OCI-LY1 (cell line): ENCODE data around the gene ST6GALNAC5.

Source experiments
- EZH2 ChIP-seq: fragments of 200-600 bp; sonication (generic), shearing (Covaris generic); IDR thresholded peaks from 2 replicates; pipeline ENCODE4 v1.8.0; 2017; ENCODE audit warnings: borderline replicate concordance, mixed run types, mild to moderate bottlenecking, antibody characterized with exemption, low read length, moderate library complexity, mixed read lengths
- TF ChIP-seq, protein P1 (sequence below): fragments of 200-600 bp; sonication (generic), shearing (Covaris generic); IDR thresholded peaks from 2 replicates; pipeline ENCODE4 v1.5.1; 2017; ENCODE audit warnings: mild to moderate bottlenecking, antibody characterized with exemption, low read length, moderate library complexity, mixed read lengths

DNA sequence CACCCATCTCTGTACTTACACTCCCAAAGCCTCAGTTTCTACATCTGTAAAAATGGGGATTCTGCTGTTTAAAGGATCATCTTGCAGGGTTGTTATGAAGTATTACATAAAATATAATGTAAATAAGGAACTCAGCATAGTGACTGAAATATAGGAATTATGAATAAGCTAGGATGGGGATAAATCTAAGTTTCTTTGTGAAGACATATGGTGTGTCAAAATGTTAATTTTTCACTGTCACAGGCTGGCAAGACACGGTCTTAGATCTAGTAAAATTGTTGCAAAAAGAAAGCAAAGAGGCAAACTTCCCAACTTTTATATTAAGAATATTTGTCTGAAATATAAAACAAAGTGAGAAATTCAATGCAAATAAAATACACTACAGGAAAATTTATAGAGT lies 42.0 kb downstream of the ST6GALNAC5 start:
- TF ChIP-seq, protein P1, sequence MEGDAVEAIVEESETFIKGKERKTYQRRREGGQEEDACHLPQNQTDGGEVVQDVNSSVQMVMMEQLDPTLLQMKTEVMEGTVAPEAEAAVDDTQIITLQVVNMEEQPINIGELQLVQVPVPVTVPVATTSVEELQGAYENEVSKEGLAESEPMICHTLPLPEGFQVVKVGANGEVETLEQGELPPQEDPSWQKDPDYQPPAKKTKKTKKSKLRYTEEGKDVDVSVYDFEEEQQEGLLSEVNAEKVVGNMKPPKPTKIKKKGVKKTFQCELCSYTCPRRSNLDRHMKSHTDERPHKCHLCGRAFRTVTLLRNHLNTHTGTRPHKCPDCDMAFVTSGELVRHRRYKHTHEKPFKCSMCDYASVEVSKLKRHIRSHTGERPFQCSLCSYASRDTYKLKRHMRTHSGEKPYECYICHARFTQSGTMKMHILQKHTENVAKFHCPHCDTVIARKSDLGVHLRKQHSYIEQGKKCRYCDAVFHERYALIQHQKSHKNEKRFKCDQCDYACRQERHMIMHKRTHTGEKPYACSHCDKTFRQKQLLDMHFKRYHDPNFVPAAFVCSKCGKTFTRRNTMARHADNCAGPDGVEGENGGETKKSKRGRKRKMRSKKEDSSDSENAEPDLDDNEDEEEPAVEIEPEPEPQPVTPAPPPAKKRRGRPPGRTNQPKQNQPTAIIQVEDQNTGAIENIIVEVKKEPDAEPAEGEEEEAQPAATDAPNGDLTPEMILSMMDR, result no peak
- no peak for TF ChIP-seq EZH2
